Measurements from ENCODE around the gene IFNLR1.

DNA sequence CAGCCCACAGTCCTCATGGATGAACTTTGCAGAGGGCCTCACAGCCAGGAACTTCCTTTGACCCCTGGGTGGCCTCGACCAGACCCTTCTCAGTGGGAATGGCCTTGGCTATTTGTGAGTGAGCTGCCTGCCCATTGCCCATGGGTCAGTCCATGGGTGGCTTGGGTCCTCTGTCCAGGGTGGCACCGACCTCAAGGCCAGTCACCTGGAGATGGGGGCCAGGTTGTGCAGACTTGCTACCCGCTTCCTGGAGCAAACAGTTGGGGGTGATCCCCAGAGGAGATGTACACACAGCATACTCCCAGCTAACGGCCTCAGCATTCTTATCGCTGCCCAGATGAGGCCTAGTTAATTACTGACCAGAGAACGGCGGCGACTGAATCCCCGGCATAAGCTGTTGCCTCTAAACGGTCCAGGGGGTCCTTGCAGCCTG is 23.1 kb upstream of the IFNLR1 start:
- no peak for TF ChIP-seq SIN3A (IDR thresholded peaks at IDR 0.05; ENCODE audit: borderline replicate concordance, insufficient read depth, low read length)
- TF ChIP-seq POLR2AphosphoS5 (IDR thresholded peaks at IDR 0.05; ENCODE audit: low read depth, low read length): no peak

All from PFSK-1 (cell line).